Measurements from ENCODE around the gene HMX1. TPM values are rescaled to one million over a fixed set of nuclear protein-coding genes. Genes with fewer than 3 reads are reported as not detected.

HMX1 gene
- total and polyA plus RNA-seq, 10 of the 15 experiments (the other 5 are each of a cell fraction or from before 2014, with no cell fraction given) = not detected

- RAD21 ChIA-PET (ENCODE audit: unreplicated experiment) = no interaction called here
- no peaks in the 10 kb centered on the region for H4K20me1 ChIP-seq (ENCODE audit: control insufficient read depth, insufficient read depth)
- no peaks in the 10 kb centered on the region for H3K36me3 ChIP-seq (ENCODE audit: control insufficient read depth in 2 of 2, insufficient read depth in 2 of 2, low read length in 1 of 2)
- no peaks in the 10 kb centered on the region; the same call in 2 of the 3 replicates for H3K9me3 ChIP-seq (replicated peaks; ENCODE audit: control insufficient read depth, insufficient read depth, low read length)
- in situ Hi-C loops (cut with MboI) = no loop called here
- TF ChIP-seq REST (IDR thresholded peaks at IDR 0.05; ENCODE audit: low read depth, low read length) (no peak), KAT2A (conservative IDR thresholded peaks at IDR 0.05; ENCODE audit: control insufficient read depth, low read depth, low read length) (no peak), JUND (IDR thresholded peaks at IDR 0.05; ENCODE audit: low read depth, low read length) (no peak), LARP7 (IDR thresholded peaks at IDR 0.05) (no peak), SPI1 (IDR thresholded peaks at IDR 0.05; ENCODE audit: borderline replicate concordance, insufficient read depth, low read depth, low read length) (no peak), CHD4 (IDR thresholded peaks at IDR 0.05) (no peak), ATF2 (IDR thresholded peaks at IDR 0.05; ENCODE audit: low read length) (no peak)
- CTCF ChIA-PET = no interaction called here
- no peaks in the 10 kb centered on the region for H3K79me2 ChIP-seq (ENCODE audit: control insufficient read depth, insufficient read depth, low read length)
- no TSS peak for BruUV-seq (replicated peaks)
- DNase-seq (ENCODE audit: low read depth, low spot score) = no peak
- POLR2A ChIA-PET = no interaction called here
- no peak overlapping the region for H3K4me3 ChIP-seq
- H3K9ac ChIP-seq (ENCODE audit: control insufficient read depth, insufficient read depth, low read length) = no peak overlapping the region
- H2AFZ ChIP-seq (ENCODE audit: control insufficient read depth, low read depth, low read length) = no peak overlapping the region
- SMC1A ChIA-PET (ENCODE audit: uncharacterized antibody, unreplicated experiment) = no interaction called here
- no peak for FAIRE-seq
- no peak overlapping the region for H3K4me2 ChIP-seq (ENCODE audit: control insufficient read depth, insufficient read depth)
- ATAC-seq = no peak
- no peak overlapping the region for H3K27ac ChIP-seq (ENCODE audit: control insufficient read depth, insufficient read depth)
- 13% methylated on average over 31 of the region's 31 CpGs for WGBS (ENCODE audit: insufficient coverage, insufficient replicate concordance, low lambda C conversion rate, missing lambda C conversion rate)
- no peaks in the 10 kb centered on the region for H3K4me1 ChIP-seq (ENCODE audit: control insufficient read depth, insufficient read depth, low read length)
- H3K27me3 ChIP-seq (replicated peaks in 1 of 2; ENCODE audit: control insufficient read depth in 2 of 2, insufficient read depth in 2 of 2, low read length in 1 of 2) = peaks cover 0 to 5% of the 10 kb centered on the region in 2 experiments; a peak in 2 of 4 replicates
- intact Hi-C loops (cut with micrococcal nuclease; ENCODE audit: unreplicated experiment) = no loop called here
Measured at GRCh38 chr4:8863686-8864682, 7.7 kb downstream of the HMX1 start.
